Liver (tissue), 9 donors: ENCODE data around the gene PLCB3. TPM values are rescaled to one million over a fixed set of nuclear protein-coding genes. Genes with fewer than 3 reads are reported as not detected.
A peak's percentile ranks its signal among the peaks of the same experiment; 100 is the strongest.

Experiments used
- DNase-seq: peaks from one replicate; pipeline ENCODE4 v3.0.0-alpha.2; 2017; ENCODE audit warnings: low spot score
- H3K27ac ChIP-seq, 2 donors: one replicate each; pipeline ENCODE4 v1.7.0; 2013; ENCODE audit warnings: inconsistent platforms in 2 of 2, low read length in 2 of 2, control low read depth in 1 of 2, low read depth in 1 of 2, mild to moderate bottlenecking in 1 of 2
- H3K27me3 ChIP-seq, 4 donors: one replicate each; pipeline versions ENCODE4 v1.6.1 to v1.7.0; 2013; ENCODE audit warnings: low read length in 3 of 4, inconsistent platforms in 1 of 4, mild to moderate bottlenecking in 1 of 4, moderate library complexity in 1 of 4; ENCODE audit not compliant: control insufficient read depth in 4 of 4, insufficient read depth in 4 of 4
- H3K36me3 ChIP-seq, 4 donors: one replicate each; pipeline versions ENCODE4 v1.6.1 to v1.7.0; 2013; ENCODE audit warnings: low read length in 3 of 4, mild to moderate bottlenecking in 3 of 4, low read depth in 1 of 4, moderate library complexity in 1 of 4; ENCODE audit not compliant: control insufficient read depth in 4 of 4, insufficient read depth in 3 of 4
- H3K4me1 ChIP-seq, 4 donors: one replicate each; pipeline versions ENCODE4 v1.6.1 to v1.7.0; 2013; ENCODE audit warnings: low read length in 3 of 4, mild to moderate bottlenecking in 3 of 4, moderate library complexity in 1 of 4; ENCODE audit not compliant: control insufficient read depth in 4 of 4, insufficient read depth in 4 of 4
- H3K4me3 ChIP-seq, 3 donors: one replicate each; pipeline versions ENCODE4 v1.6.1 to v1.7.0; 2013; ENCODE audit warnings: low read length in 3 of 3, control low read depth in 1 of 3, low read depth in 1 of 3, mild to moderate bottlenecking in 1 of 3
- H3K9ac ChIP-seq, 2 donors: one replicate each; pipeline ENCODE4 v1.7.0; 2013; ENCODE audit warnings: low read length in 2 of 2, mild to moderate bottlenecking in 2 of 2, moderate library complexity in 2 of 2, control low read depth in 1 of 2, low read depth in 1 of 2
- H3K9me3 ChIP-seq, 4 donors: one replicate each; pipeline versions ENCODE4 v1.6.1 to v1.7.0; 2013; ENCODE audit warnings: low read length in 3 of 4; ENCODE audit not compliant: control insufficient read depth in 4 of 4
- ATF3 ChIP-seq: IDR thresholded peaks from 2 replicates; pipeline ENCODE4 v1.6.1; 2016; ENCODE audit warnings: antibody characterized with exemption
- CTCF ChIP-seq: fragments of 150-350 bp; IDR thresholded peaks from 2 replicates; pipeline ENCODE4 v1.5.1; 2017; ENCODE audit warnings: improper control_type of control experiment, low read depth, low read length; ENCODE audit not compliant: missing input control
- EGR1 ChIP-seq, 2 donors: IDR thresholded peaks; 2 replicates each; pipeline ENCODE4 v1.6.1; 2016 to 2018; ENCODE audit warnings: antibody characterized with exemption in 2 of 2, low read depth in 2 of 2
- FOXA1 ChIP-seq: IDR thresholded peaks from 2 replicates; pipeline ENCODE4 v1.6.1; 2016; ENCODE audit warnings: antibody characterized with exemption
- FOXA2 ChIP-seq: IDR thresholded peaks from 2 replicates; pipeline ENCODE4 v1.6.1; 2016; ENCODE audit warnings: antibody characterized with exemption
- GABPA ChIP-seq, 2 donors: IDR thresholded peaks in 1 of 2; conservative IDR thresholded peaks in 1 of 2; 2 replicates each; pipeline ENCODE4 v1.6.1; 2016; ENCODE audit warnings: antibody characterized with exemption in 2 of 2, mild to moderate bottlenecking in 1 of 2, moderate library complexity in 1 of 2
- HNF4A ChIP-seq, 2 donors: conservative IDR thresholded peaks; 2 replicates each; pipeline ENCODE4 v1.6.1; 2016; ENCODE audit warnings: antibody characterized with exemption in 2 of 2, mild to moderate bottlenecking in 2 of 2
- HNF4G ChIP-seq: IDR thresholded peaks from 2 replicates; pipeline ENCODE4 v1.6.1; 2016; ENCODE audit warnings: antibody characterized with exemption
- JUND ChIP-seq, 2 donors: IDR thresholded peaks; 2 replicates each; pipeline ENCODE4 v1.6.1; 2016; ENCODE audit warnings: antibody characterized with exemption in 2 of 2
- MAX ChIP-seq: IDR thresholded peaks from 2 replicates; pipeline ENCODE4 v1.6.1; 2016; ENCODE audit warnings: antibody characterized with exemption
- NR2F2 ChIP-seq: IDR thresholded peaks from 2 replicates; pipeline ENCODE4 v1.6.1; 2016; ENCODE audit warnings: antibody characterized with exemption
- RAD21 ChIP-seq, 2 donors: IDR thresholded peaks; 2 replicates each; pipeline ENCODE4 v1.6.1; 2016; ENCODE audit warnings: antibody characterized with exemption in 2 of 2, mild to moderate bottlenecking in 2 of 2
- RXRA ChIP-seq, 2 donors: IDR thresholded peaks; 2 replicates each; pipeline ENCODE4 v1.6.1; 2017 to 2018; ENCODE audit warnings: antibody characterized with exemption in 2 of 2, mild to moderate bottlenecking in 1 of 2
- SP1 ChIP-seq: IDR thresholded peaks from 2 replicates; pipeline ENCODE4 v1.6.1; 2018; ENCODE audit warnings: antibody characterized with exemption, mild to moderate bottlenecking
- TAF1 ChIP-seq: conservative IDR thresholded peaks from 2 replicates; pipeline ENCODE4 v1.6.1; 2016; ENCODE audit warnings: antibody characterized with exemption, mild to moderate bottlenecking
- YY1 ChIP-seq: IDR thresholded peaks from 2 replicates; pipeline ENCODE4 v1.6.1; 2016; ENCODE audit warnings: antibody characterized with exemption, mild to moderate bottlenecking
- WGBS: extraction: QIAGEN DNeasy Blood & Tissue Kit; methylation state at CpG from one replicate; pipeline ENCODE4 v1.1.7; 2013; 5-methylcytosine and 5-hydroxymethylcytosine counted together
- polyA plus RNA-seq, 2 donors: library from polyadenylated mRNA; stranded (reverse) in 1 of 2; unstranded in 1 of 2; fragments of 200-250 nt in 1 of 2; fragments of >200 nt in 1 of 2; fragmentation: Nextera tagmentation in 1 of 2; extraction: Ambion mirVana in 1 of 2; gene quantifications; one replicate each; pipeline versions ENCODE4 v1.2.1 to v1.2.3, GENCODE V29; 2013 to 2015
- total RNA-seq, 2 donors: library from RNA; depleted of rRNA; stranded (reverse); fragments of >200 nt; gene quantifications; one replicate each; pipeline ENCODE4 v1.2.3, GENCODE V29; 2014
- TF ChIP-seq, protein P1 (sequence below): IDR thresholded peaks from 2 replicates; pipeline ENCODE4 v1.6.1; 2016; ENCODE audit warnings: antibody characterized with exemption, mild to moderate bottlenecking
- TF ChIP-seq, protein P2 (sequence below): IDR thresholded peaks from 2 replicates; pipeline ENCODE4 v1.6.1; 2016; ENCODE audit warnings: antibody characterized with exemption
- donor health status: healthy.
- donor health status: healthy.
- donor health status: healthy.
- donor health status: healthy.
- donor health status: healthy.

The PLCB3 gene
- total and polyA plus RNA-seq, 4 donors = 0.79 to 8.5 (median 5.4) TPM

DNA sequence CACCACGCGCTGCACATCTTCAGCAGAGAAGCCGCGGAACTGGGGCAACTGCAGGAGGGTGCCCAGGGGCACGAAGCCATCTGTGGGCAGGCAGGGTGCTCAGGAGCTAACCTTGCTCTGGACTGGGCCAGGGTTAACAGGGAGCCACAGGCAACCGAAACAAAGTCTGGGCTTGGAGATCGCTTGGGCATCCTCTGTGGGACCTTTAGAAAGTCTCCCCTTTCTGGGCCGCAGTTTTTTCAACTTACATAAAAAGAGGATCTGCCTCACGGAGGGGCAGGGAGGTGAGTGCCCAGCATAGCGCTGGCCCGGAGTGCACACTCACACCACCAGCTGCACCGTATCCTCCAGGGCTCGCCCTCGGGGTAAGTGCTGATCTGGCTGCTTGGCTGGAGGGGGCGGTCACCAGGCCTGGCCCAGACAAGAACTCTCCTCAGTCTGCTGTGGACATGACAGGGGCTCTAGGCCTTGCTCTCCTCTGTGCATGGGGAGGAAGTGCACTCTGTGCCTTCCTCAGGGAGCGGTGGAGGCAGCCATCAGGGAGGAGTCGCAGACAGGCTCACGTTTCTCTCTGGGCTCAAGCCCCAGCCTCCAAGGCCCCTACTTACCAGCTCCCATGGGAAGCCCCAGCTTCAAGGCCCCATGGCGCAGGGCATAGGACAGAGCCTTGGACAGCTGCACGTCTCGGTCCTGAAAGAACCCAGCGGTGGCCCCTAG lies 26.3 kb upstream of the PLCB3 start:
- H3K4me3 ChIP-seq = peak overlapping the region; percentile 51 to 71 (median 67)
- WGBS = 72% methylated on average over 22 of the region's 22 CpGs
- peak overlapping the region; percentile 52 to 92 for H3K27ac ChIP-seq
- no peaks in the 10 kb centered on the region for H3K27me3 ChIP-seq
- H3K9me3 ChIP-seq = no peaks in the 10 kb centered on the region
- no peak for DNase-seq
- H3K9ac ChIP-seq = peak overlapping the region in 1 of 2 donors; percentile 45
- TF ChIP-seq NR2F2 (no peak), RXRA (IDR thresholded peaks at IDR 0.05) (no peak), EGR1 (IDR thresholded peaks at IDR 0.05; ENCODE audit: low read depth in 2 of 2) (no peak), HNF4A (conservative IDR thresholded peaks at IDR 0.05) (no peak)
- H3K36me3 ChIP-seq = peaks cover 0 to 24% (median 8%) of the 10 kb centered on the region in 4 donors
- peaks cover 11 to 39% (median 26%) of the 10 kb centered on the region in 4 donors for H3K4me1 ChIP-seq

DNA sequence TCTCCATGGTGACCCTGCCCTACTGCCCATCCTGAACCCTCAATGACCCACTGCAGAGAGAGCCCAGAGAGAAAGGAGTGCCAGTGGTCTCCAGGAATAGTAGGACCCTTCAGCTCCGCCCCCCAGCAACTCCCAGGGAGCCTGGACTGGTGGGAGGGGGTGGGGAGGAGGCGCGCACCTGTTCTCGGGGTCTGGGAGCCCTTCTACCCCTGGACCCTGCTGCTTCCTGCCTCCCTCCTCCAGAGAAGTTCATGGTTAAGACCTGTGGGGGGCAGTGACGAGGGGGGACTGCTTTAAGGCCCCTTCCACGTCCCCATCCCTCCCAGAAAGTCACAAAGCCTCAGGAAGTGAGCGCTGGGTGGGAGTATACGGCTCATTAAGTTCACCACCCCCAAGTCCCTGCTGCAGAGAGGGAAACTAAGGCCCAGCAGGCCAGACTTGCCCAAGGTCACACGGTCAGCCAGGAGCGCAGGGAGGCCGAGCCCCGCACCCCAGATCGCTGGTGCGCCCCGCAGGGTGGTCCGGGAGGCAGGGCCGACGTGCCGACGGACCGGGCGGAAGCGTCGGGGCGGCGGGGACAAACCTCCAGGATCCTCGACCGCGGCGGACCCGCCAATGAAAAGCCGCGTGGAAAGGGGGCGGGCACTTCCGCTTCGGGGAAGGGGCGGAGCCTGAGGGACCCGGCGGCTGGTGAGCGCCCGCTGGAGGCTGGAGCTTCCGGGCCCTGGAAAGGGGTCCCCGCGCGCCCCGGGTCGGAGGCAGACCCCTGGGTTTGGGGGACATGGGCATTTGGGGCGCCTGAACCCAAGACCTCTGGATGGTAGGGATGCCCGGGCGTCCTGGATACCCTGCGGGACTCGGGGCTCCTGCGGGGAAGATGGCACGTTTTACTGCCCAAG lies 25.5 kb upstream of the PLCB3 start, which contains the start of the genes NUDT22 and TRPT1:
Gene NUDT22 (plus strand): TSS at position 667 of the 899 bp plus-strand sequence. CDS start 379 bp downstream, outside the sequence.
Gene TRPT1 (minus strand): TSS at position 579 of the 899 bp plus-strand sequence. CDS start 326 bp downstream, at position 253.
- DNase-seq = peak; percentile 95
- peak within 1 kb of the TSS; percentile 51 to 97 (median 67) for H3K4me3 ChIP-seq
- peaks cover 12 to 44% (median 28%) of the 10 kb centered on the region in 4 donors for H3K4me1 ChIP-seq
- no peaks in the 10 kb centered on the region for H3K27me3 ChIP-seq
- no peaks in the 10 kb centered on the region for H3K9me3 ChIP-seq
- no peak for TF ChIP-seq JUND (IDR thresholded peaks at IDR 0.05)
- no peak for TF ChIP-seq EGR1 (IDR thresholded peaks at IDR 0.05; ENCODE audit: low read depth in 2 of 2)
- TF ChIP-seq NR2F2 = no peak
- TF ChIP-seq CTCF = peak; percentile 18
- TF ChIP-seq TAF1 = no peak
- no peak for TF ChIP-seq FOXA2
- TF ChIP-seq RAD21 (IDR thresholded peaks at IDR 0.05) = peak in 1 of 2 donors; percentile 23
- no peak for TF ChIP-seq MAX
- TF ChIP-seq GABPA (IDR thresholded peaks at IDR 0.05 in 1 of 2, conservative IDR thresholded peaks at IDR 0.05 in 1 of 2) = peak in 1 of 2 donors; percentile 88
- TF ChIP-seq RXRA (IDR thresholded peaks at IDR 0.05) = no peak
- TF ChIP-seq YY1 = peak; percentile 44
- no peak for TF ChIP-seq HNF4G
- TF ChIP-seq, protein P1, sequence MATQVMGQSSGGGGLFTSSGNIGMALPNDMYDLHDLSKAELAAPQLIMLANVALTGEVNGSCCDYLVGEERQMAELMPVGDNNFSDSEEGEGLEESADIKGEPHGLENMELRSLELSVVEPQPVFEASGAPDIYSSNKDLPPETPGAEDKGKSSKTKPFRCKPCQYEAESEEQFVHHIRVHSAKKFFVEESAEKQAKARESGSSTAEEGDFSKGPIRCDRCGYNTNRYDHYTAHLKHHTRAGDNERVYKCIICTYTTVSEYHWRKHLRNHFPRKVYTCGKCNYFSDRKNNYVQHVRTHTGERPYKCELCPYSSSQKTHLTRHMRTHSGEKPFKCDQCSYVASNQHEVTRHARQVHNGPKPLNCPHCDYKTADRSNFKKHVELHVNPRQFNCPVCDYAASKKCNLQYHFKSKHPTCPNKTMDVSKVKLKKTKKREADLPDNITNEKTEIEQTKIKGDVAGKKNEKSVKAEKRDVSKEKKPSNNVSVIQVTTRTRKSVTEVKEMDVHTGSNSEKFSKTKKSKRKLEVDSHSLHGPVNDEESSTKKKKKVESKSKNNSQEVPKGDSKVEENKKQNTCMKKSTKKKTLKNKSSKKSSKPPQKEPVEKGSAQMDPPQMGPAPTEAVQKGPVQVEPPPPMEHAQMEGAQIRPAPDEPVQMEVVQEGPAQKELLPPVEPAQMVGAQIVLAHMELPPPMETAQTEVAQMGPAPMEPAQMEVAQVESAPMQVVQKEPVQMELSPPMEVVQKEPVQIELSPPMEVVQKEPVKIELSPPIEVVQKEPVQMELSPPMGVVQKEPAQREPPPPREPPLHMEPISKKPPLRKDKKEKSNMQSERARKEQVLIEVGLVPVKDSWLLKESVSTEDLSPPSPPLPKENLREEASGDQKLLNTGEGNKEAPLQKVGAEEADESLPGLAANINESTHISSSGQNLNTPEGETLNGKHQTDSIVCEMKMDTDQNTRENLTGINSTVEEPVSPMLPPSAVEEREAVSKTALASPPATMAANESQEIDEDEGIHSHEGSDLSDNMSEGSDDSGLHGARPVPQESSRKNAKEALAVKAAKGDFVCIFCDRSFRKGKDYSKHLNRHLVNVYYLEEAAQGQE = peak; percentile 68
- TF ChIP-seq FOXA1 = no peak
- no peak for TF ChIP-seq ATF3
- TF ChIP-seq, protein P2, sequence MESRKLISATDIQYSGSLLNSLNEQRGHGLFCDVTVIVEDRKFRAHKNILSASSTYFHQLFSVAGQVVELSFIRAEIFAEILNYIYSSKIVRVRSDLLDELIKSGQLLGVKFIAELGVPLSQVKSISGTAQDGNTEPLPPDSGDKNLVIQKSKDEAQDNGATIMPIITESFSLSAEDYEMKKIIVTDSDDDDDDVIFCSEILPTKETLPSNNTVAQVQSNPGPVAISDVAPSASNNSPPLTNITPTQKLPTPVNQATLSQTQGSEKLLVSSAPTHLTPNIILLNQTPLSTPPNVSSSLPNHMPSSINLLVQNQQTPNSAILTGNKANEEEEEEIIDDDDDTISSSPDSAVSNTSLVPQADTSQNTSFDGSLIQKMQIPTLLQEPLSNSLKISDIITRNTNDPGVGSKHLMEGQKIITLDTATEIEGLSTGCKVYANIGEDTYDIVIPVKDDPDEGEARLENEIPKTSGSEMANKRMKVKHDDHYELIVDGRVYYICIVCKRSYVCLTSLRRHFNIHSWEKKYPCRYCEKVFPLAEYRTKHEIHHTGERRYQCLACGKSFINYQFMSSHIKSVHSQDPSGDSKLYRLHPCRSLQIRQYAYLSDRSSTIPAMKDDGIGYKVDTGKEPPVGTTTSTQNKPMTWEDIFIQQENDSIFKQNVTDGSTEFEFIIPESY = no peak
- peak; percentile 70 for TF ChIP-seq SP1
- TF ChIP-seq HNF4A (conservative IDR thresholded peaks at IDR 0.05) = no peak
- WGBS = 1% methylated on average over 54 of the region's 54 CpGs
- H3K9ac ChIP-seq = peak within 1 kb of the TSS; percentile 14 to 89
- H3K27ac ChIP-seq = peak within 1 kb of the TSS; percentile 52 to 92
- H3K36me3 ChIP-seq = peaks cover 0 to 18% (median 6%) of the 10 kb centered on the region in 4 donors
